ENCODE results near the gene IL1RL1.

The IL1RL1 gene

DNA sequence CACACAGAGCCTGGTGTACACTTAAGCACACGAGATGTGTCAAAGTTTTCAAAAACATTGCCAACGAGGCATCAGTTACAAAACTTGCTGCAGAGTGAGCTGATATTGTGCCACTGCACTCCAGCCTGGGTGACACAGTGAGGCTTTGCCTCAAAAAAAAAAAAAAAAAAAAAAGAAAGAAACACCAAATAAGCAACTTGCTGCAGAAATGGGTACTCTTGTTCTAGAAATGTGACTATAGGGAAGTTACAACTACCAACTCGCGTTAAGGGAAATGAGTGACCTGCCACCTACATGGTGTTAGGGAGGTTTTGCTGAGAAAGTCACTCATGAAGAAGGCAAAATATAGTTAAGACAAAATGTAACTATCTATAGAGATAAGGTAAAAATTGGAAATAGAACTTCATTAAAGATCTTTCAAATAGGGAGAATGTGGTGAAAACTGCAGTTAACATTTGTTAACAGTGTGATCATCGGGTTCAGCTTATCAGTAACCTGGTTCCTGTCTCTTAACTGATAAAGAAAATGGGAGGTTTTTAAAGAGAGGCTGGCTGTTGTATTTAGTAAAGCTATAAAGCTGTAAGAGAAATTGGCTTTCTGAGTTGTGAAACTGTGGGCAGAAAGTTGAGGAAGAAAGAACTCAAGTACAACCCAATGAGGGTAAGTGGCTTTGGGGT is at the start of gene IL1RL1:
Gene IL1RL1 (plus strand): TSS at position 600 of the 677 bp plus-strand sequence. CDS start 26,702 bp downstream, outside the sequence.
- no peak for DNase-seq (ENCODE audit: low read depth)

DNA sequence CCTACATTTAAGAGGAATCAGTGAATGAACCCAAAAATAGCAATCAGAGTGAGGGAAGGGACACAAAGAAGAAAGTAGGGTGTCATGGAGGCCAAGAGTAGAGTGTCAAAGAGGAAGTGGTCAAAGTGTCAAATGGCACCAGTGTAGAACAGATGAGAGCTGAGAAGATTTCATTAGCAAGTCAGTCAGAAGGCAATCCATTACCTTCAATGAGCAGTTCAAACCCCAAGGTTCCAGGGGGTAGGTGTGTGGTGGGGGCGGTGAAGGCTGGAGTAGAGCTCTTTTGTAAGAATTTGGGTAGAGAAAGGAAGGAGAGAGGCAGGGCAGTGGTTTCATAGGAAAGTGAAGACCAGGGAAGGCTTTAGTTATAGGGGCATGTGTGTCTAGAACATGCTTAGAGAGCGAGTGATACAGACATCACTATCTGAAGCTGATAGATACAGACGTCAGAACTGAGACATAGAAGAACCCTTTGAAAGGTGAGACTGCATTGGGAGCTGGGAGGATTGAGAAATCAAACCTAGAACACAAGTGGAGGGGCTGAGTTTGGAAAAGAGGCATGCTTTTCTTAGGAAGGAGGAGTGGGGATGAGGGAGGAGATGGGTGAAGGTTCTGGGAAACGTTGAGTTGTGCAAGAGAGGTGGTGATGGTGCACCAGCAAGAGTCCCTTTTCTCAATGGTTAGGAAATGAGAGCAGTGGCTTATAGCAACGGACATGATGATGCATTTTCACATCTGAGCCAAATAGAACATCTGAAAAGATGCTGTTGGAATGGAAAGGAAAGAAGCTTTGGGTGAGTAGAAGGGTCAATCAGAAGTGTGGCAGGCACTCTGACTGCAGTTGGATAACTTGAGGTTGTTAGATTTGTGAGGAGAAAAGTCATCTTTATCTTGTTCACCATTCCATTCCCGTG is 48.9 kb upstream of the IL1RL1 start:
- no peak for DNase-seq (ENCODE audit: low read depth)

DNA sequence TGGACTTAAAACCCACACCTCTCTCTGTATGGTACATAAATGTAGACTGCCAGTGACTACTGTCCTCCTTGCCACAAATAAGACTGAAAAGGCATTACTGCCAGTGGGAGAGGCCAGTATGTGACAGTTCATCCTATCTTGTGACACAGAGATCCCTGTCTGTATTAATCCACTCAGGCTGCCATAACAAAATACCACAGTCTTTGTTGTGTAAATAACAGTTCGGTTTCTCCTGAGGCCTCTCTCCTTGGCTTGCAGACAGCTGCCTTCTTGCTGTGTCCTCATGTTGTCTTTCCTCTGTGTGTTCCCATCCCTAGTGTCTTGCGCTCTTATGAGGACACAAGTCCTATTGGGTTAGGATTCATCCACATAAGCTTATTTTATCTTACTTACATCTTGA is 46.4 kb upstream of the IL1RL1 start:
- DNase-seq (ENCODE audit: low read depth) = no peak

DNA sequence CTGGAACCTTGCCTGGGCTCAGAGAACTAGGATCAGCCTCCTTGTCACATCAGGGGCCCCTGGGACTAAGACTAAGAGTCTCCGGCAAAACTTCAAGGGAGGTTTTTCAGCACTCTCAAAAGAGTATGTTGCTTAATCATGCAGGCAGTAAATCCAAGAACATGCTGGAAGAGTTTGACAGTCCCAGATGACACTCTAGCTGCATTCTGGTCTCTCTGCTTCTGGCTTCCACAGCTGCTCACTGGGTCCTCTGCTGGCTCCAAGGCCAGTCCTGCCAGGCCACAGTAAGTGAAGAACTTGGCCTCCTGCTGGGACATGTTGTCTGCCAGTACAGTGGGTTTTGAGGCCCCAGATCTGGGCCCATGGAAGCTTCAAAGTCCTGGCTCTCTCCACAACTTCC is 45.2 kb upstream of the IL1RL1 start:
- no peak for DNase-seq (ENCODE audit: low read depth)

DNA sequence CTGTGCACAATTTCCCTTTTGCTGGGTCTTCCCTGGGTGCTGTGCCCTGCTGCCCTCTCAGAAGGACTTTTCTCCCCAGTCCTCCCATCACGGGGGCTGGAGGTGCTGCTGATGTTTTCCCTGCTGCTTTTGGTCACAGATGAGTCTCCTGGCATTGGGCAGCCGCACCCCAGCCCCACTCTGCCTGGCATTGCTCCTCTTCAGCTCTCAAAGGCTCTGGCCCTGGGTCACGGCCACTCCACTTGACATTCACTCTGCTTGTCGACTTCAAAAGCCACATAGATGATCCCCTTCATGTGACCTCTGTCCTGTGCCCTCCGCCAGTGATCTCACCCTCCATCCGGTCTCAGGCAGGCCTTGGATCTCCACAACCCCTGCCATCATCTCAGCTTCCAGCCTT is 43.6 kb upstream of the IL1RL1 start:
- DNase-seq (ENCODE audit: low read depth) = no peak

DNA sequence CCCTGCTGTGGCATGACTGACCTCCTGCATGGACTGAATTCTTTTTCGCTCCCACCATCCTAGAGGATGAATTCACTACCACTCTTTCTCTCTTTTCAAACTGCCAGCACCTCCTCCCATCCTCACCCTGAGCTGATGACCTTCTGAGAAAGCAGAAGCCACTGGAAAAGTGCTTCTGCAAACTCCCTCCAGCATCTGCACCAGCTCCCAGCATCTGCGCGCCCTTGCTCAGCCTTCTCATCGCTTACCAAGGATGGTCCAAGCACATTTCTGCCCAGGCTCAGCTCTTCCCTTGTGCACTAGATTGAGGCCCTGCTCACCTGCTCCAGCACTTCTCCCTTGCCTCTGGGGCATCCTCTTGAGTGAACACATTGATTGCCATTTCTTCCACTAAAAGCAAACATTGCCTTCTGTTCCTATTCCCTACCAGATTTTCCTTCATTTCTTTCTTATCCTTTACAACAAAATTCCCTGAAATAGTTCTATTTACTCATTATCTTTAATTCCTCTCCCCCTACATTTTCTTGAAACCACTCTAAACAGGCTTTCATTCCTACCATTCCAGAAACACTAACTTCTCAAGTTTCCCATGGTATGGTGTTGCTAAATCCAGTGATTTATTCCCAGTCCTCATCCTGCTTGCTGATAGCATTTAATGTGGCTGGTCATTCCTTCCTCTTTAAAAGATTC is 42.7 kb upstream of the IL1RL1 start:
- no peak for DNase-seq (ENCODE audit: low read depth)

DNA sequence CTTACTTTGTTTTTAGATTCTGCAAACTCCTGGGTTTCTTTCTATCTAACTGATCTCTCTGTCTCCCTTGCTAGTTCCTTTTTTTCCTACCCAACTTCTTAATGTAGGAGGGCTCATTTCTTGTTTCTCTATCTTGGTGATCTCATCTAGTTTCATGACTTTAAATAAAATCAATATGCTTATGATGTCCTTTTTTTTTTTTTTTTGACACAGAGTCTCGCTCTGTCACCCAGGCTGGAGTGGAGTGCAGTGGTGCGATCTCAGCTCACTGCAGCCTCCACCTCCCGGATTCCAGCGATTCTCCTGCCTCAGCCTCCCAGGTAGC is 42.2 kb upstream of the IL1RL1 start:
- no peak for DNase-seq (ENCODE audit: low read depth)

DNA sequence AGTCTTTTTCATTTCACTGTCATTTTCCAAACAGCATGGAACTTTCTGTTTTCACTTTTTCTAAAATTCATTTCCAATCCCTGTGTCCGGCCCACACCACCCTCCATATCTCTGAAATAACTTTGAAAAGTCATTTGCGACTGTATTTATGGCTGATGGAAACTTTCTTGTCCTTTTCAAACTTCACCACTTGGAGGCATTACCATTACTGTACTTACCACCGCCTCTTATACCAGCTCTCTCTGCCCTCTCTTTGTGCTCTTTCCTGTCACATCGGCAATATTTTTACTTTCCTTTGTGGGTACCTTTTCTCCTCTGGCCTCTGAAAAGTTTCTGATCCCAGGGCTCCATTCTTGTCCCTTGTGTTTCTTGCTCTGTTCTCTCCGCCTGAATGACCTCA is 39.5 kb upstream of the IL1RL1 start:
- DNase-seq (ENCODE audit: low read depth) = no peak

DNA sequence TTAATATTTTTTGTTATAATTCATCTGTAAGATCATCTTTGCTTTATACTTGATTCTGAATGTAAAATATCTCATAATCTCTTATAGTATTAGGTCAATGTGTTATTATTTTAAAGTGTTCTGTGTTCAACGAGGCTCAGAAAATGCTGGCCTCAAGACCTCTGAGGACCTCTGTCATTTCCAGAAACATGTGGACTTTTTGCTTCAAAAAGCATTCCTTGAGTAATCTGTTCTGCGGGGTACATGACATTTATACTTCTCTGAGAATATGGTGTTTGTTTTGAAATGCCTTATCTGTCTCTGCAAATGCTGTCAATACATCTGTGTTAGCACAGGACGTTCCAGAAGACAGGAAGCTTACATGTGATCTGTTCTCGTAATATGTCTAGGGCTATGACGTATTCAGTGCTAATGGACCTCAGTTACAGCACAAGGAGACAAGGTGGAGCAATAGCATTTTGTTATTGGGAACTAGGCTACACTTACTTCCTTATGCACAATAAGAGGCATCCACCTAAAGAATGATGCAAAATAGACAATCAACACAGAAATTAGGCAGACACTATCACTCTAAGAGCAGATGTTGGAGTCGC is 37.6 kb upstream of the IL1RL1 start:
- no peak for DNase-seq (ENCODE audit: low read depth)

DNA sequence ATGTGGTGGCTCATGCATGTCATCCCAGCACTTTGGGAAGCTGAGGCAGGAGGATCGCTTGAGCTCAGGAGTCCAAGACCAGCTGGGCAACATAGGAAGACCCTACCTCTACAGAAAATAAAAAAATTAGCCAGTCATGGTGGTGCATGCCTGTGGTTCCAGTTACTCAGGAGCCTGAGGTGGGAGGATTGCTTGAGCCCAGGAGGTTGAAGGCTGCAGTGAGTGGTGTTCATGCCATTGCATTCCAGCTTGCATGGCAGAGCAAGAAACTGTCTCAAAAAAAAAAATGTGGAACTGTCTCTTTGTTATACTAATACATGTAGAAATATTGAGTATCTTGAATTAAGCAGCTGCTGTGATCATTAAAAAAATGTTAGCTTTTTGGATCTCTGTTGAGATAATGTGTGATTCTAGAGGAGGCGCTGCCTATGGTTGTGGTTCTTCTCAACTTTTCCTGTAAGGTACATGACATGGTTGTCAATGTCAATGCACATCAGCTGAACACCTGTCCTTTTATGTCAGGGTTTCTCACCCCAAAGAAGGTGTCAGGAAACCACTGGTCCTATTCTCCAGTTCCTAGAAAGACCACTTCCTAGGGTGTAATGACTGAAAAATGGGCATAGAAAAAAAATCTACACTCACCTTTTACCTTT is 34.7 kb upstream of the IL1RL1 start:
- DNase-seq (ENCODE audit: low read depth) = no peak

DNA sequence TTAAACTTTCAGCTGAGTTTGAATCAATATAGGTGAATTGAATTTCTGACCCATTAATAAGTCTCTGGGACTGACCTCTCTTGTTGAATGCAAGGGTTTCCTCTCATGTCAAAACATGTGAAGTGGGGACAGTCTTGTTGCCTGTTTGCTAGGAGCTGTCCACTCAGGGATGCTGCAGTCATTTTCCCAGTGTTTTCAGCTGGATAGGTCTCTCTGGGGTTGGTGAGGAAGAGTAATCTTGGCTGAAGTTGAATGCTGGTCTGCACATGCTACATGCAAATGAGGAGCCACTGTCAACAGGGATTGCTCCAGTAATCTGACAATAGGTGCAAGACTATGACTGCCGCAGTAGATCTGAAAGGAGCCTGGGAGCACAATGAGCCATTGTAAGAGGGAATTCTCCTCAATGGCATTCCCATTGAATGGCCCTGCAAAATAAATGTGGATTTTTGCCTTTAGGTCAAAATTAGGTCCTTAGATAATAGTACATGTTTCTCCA is 34.1 kb upstream of the IL1RL1 start:
- no peak for DNase-seq (ENCODE audit: low read depth)

DNA sequence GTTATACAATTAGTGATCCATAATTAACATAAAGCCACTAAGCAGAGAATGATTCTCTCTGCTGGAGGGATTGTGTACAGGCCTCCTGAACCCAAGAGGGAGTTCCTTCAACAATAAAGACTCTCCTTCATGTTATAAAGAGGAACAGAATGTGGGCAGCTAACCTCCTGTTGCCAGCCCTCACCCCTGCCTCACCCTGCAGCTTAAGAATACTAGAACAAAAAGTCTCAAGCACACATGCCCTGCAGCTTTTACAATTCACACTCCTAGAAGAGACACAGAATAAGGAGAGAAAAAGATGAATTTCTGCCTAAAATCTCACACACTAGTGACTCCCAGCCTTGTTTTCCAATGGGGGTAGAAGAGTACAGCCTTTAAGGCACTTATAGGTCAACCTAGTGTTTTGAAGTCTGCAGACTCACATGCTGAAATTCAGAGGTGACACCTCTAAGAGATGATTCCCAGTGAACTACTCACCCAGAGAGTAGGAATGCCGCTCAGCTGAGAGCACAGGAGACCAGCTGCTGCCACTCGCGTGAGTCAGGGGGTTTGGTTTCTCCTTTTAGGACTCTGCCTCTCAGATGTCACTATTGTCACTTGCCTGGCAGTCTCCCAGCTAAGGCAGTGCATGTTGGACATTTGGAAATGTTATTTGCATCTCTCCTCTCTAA is 32.5 kb upstream of the IL1RL1 start:
- DNase-seq (ENCODE audit: low read depth) = no peak

DNA sequence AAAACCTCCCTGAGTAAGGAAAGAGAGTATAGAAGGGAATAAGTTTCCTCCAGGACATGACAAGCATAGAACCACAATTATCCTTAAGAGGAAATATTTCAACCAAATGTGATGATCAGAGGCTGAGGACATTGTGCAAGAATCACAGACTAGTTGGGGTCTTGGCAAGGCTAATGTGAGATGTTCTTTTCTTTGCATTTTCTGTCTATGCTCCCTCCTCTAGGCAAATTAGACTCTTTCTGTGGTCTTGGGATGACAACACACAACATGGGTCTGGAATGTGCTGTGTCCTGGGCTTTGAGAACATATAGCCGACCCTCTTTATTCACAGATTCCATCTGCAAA is 32.0 kb upstream of the IL1RL1 start:
- no peak for DNase-seq (ENCODE audit: low read depth)

DNA sequence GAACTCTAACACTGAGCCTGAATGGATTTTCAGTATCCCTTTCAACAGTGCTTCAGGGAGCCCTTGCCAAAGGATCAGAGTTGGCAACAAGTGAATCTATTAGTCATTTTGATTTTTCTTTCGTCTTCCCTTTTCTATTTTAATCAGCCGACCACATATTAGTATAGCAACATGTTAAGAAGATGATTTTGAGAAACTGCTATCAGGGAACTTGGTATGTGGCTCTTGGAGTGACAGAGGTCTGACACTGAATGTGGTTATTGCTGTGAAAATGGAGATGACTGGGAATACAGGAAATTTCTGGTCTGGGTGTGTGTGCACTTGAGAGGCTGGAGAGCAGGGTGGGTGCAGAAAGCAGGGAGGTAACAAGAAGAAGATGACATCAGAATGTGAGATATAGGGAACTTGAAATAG is 28.7 kb upstream of the IL1RL1 start:
- no peak for DNase-seq (ENCODE audit: low read depth)

DNA sequence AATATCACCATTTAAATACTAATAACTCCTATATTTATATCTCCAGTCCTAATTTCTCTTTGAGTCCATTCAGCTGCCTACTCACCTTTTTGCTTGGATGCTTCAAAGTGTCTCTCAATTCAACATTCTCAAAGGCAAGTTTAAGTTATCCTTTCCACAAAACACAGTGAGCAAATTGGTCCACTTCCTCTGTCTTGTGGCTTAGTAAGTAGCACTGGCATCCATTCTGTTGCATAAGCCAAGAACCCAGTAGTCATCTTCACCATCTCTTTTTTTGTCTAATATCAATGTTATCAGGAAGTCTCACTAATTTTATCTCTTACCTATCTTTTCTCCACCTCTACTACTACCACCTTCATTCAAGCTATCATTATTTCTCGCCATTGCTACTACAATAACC is 27.4 kb upstream of the IL1RL1 start:
- DNase-seq (ENCODE audit: low read depth) = no peak

DNA sequence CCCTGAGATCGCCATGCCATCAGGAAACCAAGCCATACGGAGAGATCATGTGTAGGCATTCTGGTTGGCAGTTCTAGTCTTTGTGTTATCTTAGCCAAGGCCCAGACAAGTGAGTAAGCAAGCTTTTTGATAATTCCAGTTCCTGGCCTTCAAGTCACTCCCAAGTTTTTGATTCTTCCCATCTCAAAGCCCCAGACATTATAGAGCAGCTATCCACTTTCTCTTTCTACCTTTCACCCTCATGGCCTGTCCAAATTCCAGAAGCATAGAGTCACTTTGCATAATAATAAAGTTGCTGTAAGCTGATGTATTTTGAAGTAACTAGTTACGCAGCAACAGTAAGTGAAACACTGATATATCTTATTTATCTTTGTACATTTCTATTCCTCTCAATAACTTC is 26.8 kb upstream of the IL1RL1 start:
- no peak for DNase-seq (ENCODE audit: low read depth)

DNA sequence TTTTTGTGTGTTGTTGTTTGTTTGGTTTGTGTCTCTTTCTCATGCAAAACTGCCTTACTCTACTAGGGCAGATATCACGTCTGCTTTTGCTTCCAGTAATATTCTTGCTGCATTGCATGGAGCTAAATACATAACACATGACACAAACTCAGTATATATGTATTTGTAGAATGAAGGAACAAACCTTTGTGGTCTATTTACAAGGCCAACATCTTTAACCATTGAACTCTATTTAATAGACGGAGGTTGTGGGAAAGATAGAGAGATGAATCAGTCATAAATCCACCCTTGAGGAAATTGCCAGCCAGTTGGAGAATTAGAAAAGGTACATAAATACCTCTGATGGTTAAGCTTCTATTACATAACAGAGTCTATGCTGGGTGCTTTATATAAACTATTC is 26.0 kb upstream of the IL1RL1 start:
- no peak for DNase-seq (ENCODE audit: low read depth)

DNA sequence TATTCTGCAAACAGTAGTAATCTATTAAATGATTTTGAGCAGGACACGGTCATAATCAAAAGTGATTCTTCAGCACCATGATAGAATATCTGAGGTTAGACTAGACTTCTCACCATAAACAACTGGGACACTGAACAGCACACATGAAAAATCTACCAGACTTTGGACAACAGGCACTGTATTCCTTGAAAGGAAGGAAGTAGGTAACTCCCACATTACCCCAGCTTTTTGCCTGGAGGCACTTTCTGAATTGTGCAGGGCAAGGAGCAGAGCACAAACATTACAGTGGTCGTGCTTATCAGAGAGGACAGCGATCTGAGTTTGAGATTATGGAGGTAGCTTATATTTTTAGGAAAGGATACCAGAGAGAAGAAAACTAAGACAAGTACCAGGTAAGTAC is 25.3 kb upstream of the IL1RL1 start:
- no peak for DNase-seq (ENCODE audit: low read depth)

DNA sequence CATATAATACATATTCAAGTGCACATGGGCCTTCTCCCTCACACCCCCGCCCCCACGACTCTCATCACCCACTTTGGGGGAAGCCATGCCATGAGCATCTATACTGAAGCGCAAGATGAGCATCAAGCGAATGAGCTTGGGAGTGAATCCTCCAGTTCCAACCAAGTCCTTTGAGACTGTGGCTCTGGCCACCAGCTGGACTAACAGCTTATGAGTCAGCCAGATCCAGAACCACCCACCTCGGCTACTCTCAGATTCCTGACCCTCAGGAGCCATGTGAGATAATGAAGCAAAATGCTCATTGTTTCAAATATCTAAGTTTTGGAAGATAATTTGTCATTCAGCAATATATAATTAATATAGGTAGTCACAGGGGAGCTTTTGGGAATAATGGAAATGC is 22.2 kb upstream of the IL1RL1 start:
- DNase-seq (ENCODE audit: low read depth) = no peak

DNA sequence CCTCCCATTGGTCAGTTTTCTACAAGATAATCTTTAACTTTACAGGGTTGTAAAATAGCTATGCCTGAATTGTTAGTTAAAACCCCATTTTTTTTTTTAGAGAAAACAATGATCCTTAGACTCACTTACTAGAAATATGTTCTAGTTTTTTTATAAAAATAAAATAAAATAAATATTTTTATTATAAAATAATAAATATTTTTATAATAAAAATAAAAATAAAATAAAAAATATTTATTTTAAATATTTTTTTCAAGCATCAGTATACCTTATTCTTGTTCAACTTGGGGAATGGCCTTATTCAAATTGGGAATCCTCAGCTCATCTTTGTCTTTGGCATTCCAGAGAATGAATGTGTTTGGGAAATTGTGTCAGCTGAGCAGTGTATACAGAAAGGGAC is 20.8 kb upstream of the IL1RL1 start:
- DNase-seq (ENCODE audit: low read depth) = no peak

DNA sequence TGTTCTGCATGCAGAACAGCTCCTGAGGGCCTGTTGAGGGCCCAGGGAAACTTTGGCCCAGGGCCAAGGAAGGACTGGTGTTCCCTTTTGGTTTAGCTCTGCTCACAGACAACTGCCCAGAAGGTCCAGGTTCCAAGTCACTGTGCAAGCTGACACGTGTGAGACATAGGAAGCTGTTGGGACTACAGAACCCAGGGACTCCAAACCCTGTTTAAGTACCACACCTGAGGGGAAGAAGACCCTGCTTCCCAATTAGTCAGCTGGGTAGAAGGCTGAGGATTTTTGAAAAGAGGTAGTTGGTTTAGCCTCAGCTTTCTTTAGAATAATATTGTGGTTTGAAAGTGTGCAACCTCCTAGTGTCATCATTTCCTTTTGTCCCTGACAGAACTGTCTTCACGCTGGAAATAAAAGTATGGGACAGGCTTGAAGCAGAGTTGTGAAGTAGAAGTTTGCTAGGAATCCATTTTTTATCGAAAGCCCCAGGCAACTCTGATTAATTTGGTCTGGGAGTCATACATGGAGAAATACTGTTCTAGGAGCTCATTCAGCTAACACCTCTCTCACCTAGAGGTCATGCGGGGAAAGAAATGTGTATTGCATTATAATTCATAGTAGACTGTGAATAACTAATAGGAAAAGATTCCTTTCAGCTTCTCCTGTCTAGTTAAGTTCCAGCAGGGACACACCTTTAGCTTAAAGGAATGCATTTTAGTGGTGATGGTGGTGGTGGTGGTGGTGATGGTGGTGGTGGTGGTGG is 19.9 kb upstream of the IL1RL1 start:
- DNase-seq (ENCODE audit: low read depth) = no peak

Measured in HS-27A (cell line).